HEK293T (cell line): ENCODE data around the gene CGA.

Experiments
- CTCF ChIA-PET: fragments of 350-600 bp; formaldehyde crosslinking; extraction: SDS; loops from one replicate; lab custom pipeline; 2021; ENCODE audit warnings: antibody characterized with exemption, inconsistent platforms; lab: Yijun Ruan, JAX
- POLR2A ChIA-PET: fragments of 350-600 bp; formaldehyde crosslinking; extraction: SDS; loops from one replicate; lab custom pipeline; 2020; ENCODE audit warnings: antibody characterized with exemption, inconsistent platforms; lab: Yijun Ruan, JAX
- DNase-seq: peaks from one replicate; pipeline ENCODE4 v3.0.0; 2012; ENCODE audit warnings: mixed read lengths; ENCODE audit errors: extremely low spot score
- ARNT ChIP-seq: fragments of 450-650 bp; IDR thresholded peaks from 2 replicates; pipeline ENCODE4 v1.6.1; 2017; ENCODE audit warnings: mild to moderate bottlenecking
- BHLHE40 ChIP-seq: fragments of 450-650 bp; IDR thresholded peaks from 2 replicates; pipeline ENCODE4 v1.6.1; 2016; ENCODE audit warnings: mild to moderate bottlenecking, moderate library complexity, borderline replicate concordance
- CTBP1 ChIP-seq: fragments of 450-650 bp; IDR thresholded peaks from 2 replicates; pipeline ENCODE4 v1.6.1; 2016; ENCODE audit warnings: borderline replicate concordance
- ELF4 ChIP-seq: fragments of 450-650 bp; IDR thresholded peaks from 2 replicates; pipeline ENCODE4 v1.6.1; 2017; ENCODE audit warnings: antibody characterized with exemption
- FOXA1 ChIP-seq: fragments of 450-650 bp; IDR thresholded peaks from 2 replicates; pipeline ENCODE4 v1.6.1; 2016; ENCODE audit warnings: mild to moderate bottlenecking
- FOXK2 ChIP-seq: fragments of 450-650 bp; IDR thresholded peaks from 2 replicates; pipeline ENCODE4 v1.6.1; 2016; ENCODE audit warnings: mild to moderate bottlenecking
- FOXM1 ChIP-seq: fragments of 450-650 bp; IDR thresholded peaks from 2 replicates; pipeline ENCODE4 v1.6.1; 2017; ENCODE audit warnings: mild to moderate bottlenecking, borderline replicate concordance
- HDGF ChIP-seq: fragments of 450-650 bp; IDR thresholded peaks from 2 replicates; pipeline ENCODE4 v1.6.1; 2017; ENCODE audit warnings: antibody characterized with exemption, borderline replicate concordance
- L3MBTL2 ChIP-seq: fragments of 450-650 bp; conservative IDR thresholded peaks from 2 replicates; pipeline ENCODE4 v1.6.1; 2016; ENCODE audit warnings: mild to moderate bottlenecking
- LEF1 ChIP-seq: fragments of 450-650 bp; IDR thresholded peaks from 2 replicates; pipeline ENCODE4 v1.6.1; 2017; ENCODE audit warnings: mild to moderate bottlenecking, borderline replicate concordance
- NFRKB ChIP-seq: fragments of 450-650 bp; IDR thresholded peaks from 2 replicates; pipeline ENCODE4 v1.6.1; 2016; ENCODE audit warnings: mild to moderate bottlenecking, moderate library complexity
- PKNOX1 ChIP-seq: fragments of 450-650 bp; IDR thresholded peaks from 2 replicates; pipeline ENCODE4 v1.6.1; 2016
- SP1 ChIP-seq: fragments of 450-650 bp; IDR thresholded peaks from 2 replicates; pipeline ENCODE4 v1.6.1; 2017
- SUZ12 ChIP-seq: fragments of 450-650 bp; IDR thresholded peaks from 2 replicates; pipeline ENCODE4 v1.6.1; 2016; ENCODE audit warnings: mild to moderate bottlenecking
- TARDBP ChIP-seq: fragments of 450-650 bp; IDR thresholded peaks from 2 replicates; pipeline ENCODE4 v1.6.1; 2016
- ZNF384 ChIP-seq: fragments of 450-650 bp; IDR thresholded peaks from 2 replicates; pipeline ENCODE4 v1.6.1; 2016

CGA gene

GRCh38 chr6:87122477-87122876 is 27.6 kb upstream of the CGA start:
- TF ChIP-seq ELF4 (no peak), TARDBP (no peak), ZNF384 (no peak), FOXA1 (no peak), LEF1 (no peak), FOXM1 (no peak), FOXK2 (no peak), PKNOX1 (no peak), SUZ12 (no peak), ARNT (no peak), HDGF (no peak)
- ChIA-PET POLR2A (no interaction called here), CTCF (no interaction called here)
- DNase-seq, result no peak

DNA sequence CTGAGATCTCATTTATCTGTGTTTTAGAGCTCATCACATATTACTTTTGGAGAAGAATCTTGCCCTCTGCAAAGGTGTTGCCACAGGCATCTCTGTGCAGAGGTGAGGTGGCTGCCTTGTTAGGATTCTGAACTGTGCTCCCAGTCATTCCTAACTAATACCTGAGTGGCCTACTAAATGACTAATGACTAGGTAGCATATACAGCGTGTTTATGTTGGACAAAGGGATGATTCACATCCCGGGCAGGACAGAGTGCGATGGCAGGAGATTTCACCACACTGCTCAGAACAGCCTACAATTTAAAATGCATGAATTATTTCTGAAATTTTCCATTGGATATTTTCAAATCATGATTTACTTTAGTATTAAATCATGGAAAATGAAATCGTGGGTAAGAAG is 23.1 kb upstream of the CGA start:
- no peak for TF ChIP-seq HDGF
- TF ChIP-seq PKNOX1, result no peak
- TF ChIP-seq CTBP1, result no peak
- TF ChIP-seq FOXK2, result no peak
- TF ChIP-seq SP1, result no peak
- no peak for TF ChIP-seq ELF4
- TF ChIP-seq ARNT, result no peak
- TF ChIP-seq FOXM1, result no peak
- no peak for TF ChIP-seq FOXA1
- no peak for TF ChIP-seq BHLHE40
- no peak for DNase-seq
- CTCF ChIA-PET, result no interaction called here
- POLR2A ChIA-PET, result no interaction called here

GRCh38 chr6:87116922-87117321 is 22.0 kb upstream of the CGA start:
- CTCF ChIA-PET, result interaction anchor here (0.6 kb wide), 1 partner anchor 43 kb away, joined by 4 read pairs; no protein-coding TSS in a partner anchor

DNA sequence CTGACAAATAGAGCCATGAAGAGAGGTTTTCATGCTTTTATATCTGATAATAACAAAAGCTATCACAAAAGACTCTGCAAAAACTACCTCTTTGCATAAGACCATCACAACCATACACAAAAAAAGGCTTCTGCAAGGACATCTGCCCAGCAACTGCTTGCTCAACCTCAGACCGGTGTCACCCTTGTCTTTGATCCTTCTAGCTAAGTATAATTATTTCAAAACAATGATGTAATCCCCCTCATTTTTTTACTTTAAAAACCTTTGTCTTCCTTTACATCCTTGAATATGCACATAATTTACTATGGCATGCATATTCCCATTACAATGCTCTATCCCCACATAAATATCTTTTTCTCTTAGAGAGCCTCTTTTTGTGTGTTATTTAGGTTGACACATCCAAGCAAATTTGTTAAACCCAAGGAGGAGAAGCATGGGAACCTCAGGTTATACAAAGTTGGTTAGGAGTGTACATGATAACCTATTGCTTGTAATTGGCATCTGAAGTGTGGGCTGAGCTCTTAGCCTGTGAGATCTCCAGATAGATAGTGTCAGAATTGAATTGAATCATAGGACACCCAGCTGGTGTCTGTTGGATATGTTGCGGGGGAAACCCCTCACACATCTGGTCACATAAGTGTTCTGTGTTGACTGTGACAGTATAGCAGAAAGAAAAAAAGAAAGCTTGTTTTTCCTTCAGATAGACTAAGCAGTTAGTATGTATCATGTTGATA is 20.7 kb upstream of the CGA start:
- no peak for DNase-seq
- CTCF ChIA-PET, result no interaction called here

More at GRCh38 chr6:87116922-87117321, 22.0 kb upstream of the CGA start:
- POLR2A ChIA-PET, result no interaction called here
- DNase-seq, result no peak
- no peak for TF ChIP-seq ELF4
- no peak for TF ChIP-seq LEF1
- TF ChIP-seq FOXK2, result no peak
- no peak for TF ChIP-seq SUZ12
- TF ChIP-seq ZNF384, result no peak
- TF ChIP-seq CTBP1, result no peak
- TF ChIP-seq HDGF, result no peak
- TF ChIP-seq TARDBP, result no peak
- TF ChIP-seq PKNOX1, result no peak
- no peak for TF ChIP-seq L3MBTL2
- TF ChIP-seq SP1, result no peak
- TF ChIP-seq FOXM1, result no peak
- TF ChIP-seq BHLHE40, result no peak
- TF ChIP-seq FOXA1, result no peak
- TF ChIP-seq ARNT, result no peak
- no peak for TF ChIP-seq NFRKB

GRCh38 chr6:87110636-87111035 is 15.7 kb upstream of the CGA start:
- CTCF ChIA-PET, result no interaction called here
- POLR2A ChIA-PET, result no interaction called here
- TF ChIP-seq HDGF (no peak), TARDBP (no peak), LEF1 (no peak), ZNF384 (no peak), NFRKB (no peak), ELF4 (no peak), FOXM1 (no peak), FOXA1 (no peak), CTBP1 (no peak), BHLHE40 (no peak), PKNOX1 (no peak), SP1 (no peak), L3MBTL2 (no peak)
- DNase-seq, result no peak

More for the DNA sequence above, 20.7 kb upstream of the CGA start:
- POLR2A ChIA-PET, result no interaction called here
- TF ChIP-seq L3MBTL2 (no peak), HDGF (no peak), BHLHE40 (no peak), FOXM1 (no peak), PKNOX1 (no peak)
